ENCODE data around the gene TECTB.

Gene TECTB

GRCh38 chr10:112347709-112348671 lies 64.8 kb downstream of the TECTB start:
- DNase-seq (ENCODE audit: low spot score): no peak

- no peak for DNase-seq (ENCODE audit: low spot score)
Measured at GRCh38 chr10:112348759-112349158, 65.6 kb downstream of the TECTB start.

- no peak for DNase-seq (ENCODE audit: low spot score)
Measured at GRCh38 chr10:112349521-112350085, 66.4 kb downstream of the TECTB start.

GRCh38 chr10:112351146-112351545 lies 67.9 kb downstream of the TECTB start:
- no peak for DNase-seq (ENCODE audit: low spot score)

GRCh38 chr10:112352044-112352443 lies 68.8 kb downstream of the TECTB start:
- no peak for DNase-seq (ENCODE audit: low spot score)

- no peak for DNase-seq (ENCODE audit: low spot score)
Measured at GRCh38 chr10:112353046-112353445, 69.8 kb downstream of the TECTB start.
